Bronchial epithelial cell (primary cell): ENCODE measurements around the gene ADAMTSL2. TPM values are rescaled to one million over a fixed set of nuclear protein-coding genes. Genes with fewer than 3 reads are reported as not detected.

ENCODE experiments used
- DNase-seq: peaks from one replicate; pipeline ENCODE4 v3.0.0-alpha.2; 2010; ENCODE audit warnings: low read depth
- FAIRE-seq: peaks from 2 replicates; lab custom pipeline; 2011; peaks lifted over from hg19 to GRCh38; lab: Jason Lieb, UNC
- H3K27me3 ChIP-seq: 2 replicates; pipeline ENCODE4 v1.5.1; 2011; ENCODE audit warnings: low read length; ENCODE audit not compliant: control insufficient read depth, insufficient read depth
- H3K36me3 ChIP-seq: 2 replicates; pipeline ENCODE4 v1.5.1; 2011; ENCODE audit warnings: low read length; ENCODE audit not compliant: control insufficient read depth, insufficient read depth
- H3K4me3 ChIP-seq: 2 replicates; pipeline ENCODE4 v1.5.1; 2011; ENCODE audit warnings: mild to moderate bottlenecking, low read depth, low read length, control low read depth
- total RNA-seq: library from RNA; depleted of rRNA; stranded (reverse); fragments of >200 nt; gene quantifications from 2 replicates; pipeline ENCODE4 v1.2.1, GENCODE V29; 2014
- TF ChIP-seq, protein P1 (sequence below): IDR thresholded peaks from 2 replicates; pipeline ENCODE4 v1.5.1; 2011; ENCODE audit warnings: mild to moderate bottlenecking, moderate library complexity, low read length, control low read depth, inconsistent platforms; ENCODE audit not compliant: insufficient read depth, severe bottlenecking

ADAMTSL2 gene
- total RNA-seq, 1 donor from 2014 or later: not detected

DNA sequence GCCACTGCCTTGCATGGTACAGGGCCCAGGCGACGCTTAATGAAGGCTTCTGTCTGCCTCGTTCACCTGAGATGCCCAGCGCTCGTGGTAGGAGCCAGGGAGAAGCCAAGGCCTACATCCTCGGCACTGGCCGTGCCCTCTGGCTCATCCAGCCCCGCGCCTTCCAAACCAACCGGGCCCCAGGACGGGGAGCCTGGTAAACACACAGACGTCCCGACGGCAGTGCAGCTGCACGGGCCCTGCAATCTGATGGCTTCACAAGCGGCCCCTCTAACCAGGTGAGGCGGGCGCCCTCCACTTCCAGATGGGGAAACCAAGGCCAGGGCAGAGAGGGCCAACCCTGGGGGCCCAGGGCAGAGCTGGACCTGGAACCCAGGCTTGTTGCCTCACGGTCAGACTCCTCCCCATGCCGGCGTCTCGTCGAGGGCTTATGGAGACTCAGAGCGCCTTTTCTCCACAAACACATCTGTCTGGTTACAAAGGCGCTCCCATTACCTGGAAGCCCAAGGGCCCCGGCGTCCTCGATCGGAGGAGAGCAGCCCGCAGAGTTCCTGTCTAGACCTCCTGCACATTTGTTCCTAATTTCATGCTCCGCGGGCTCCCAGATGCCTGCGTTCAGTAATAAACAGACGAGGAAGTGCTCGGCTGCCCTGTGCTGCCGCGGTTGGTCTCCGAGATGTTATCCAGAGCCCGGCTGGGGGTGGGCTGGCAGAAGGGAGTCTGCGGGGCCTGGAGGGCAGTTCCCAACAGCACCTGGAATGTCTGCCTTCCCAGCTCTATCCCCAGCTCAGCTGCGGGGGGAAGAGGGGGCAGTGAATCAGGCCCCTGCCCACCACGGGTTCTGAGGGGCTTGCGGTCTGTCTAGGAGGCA is 51.2 kb downstream of the ADAMTSL2 start:
- H3K4me3 ChIP-seq: no peak overlapping the region
- FAIRE-seq: no peak
- peaks cover 10% of the 10 kb centered on the region for H3K27me3 ChIP-seq
- H3K36me3 ChIP-seq: no peaks in the 10 kb centered on the region
- TF ChIP-seq, protein P1, sequence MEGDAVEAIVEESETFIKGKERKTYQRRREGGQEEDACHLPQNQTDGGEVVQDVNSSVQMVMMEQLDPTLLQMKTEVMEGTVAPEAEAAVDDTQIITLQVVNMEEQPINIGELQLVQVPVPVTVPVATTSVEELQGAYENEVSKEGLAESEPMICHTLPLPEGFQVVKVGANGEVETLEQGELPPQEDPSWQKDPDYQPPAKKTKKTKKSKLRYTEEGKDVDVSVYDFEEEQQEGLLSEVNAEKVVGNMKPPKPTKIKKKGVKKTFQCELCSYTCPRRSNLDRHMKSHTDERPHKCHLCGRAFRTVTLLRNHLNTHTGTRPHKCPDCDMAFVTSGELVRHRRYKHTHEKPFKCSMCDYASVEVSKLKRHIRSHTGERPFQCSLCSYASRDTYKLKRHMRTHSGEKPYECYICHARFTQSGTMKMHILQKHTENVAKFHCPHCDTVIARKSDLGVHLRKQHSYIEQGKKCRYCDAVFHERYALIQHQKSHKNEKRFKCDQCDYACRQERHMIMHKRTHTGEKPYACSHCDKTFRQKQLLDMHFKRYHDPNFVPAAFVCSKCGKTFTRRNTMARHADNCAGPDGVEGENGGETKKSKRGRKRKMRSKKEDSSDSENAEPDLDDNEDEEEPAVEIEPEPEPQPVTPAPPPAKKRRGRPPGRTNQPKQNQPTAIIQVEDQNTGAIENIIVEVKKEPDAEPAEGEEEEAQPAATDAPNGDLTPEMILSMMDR: no peak
- no peak for DNase-seq

DNA sequence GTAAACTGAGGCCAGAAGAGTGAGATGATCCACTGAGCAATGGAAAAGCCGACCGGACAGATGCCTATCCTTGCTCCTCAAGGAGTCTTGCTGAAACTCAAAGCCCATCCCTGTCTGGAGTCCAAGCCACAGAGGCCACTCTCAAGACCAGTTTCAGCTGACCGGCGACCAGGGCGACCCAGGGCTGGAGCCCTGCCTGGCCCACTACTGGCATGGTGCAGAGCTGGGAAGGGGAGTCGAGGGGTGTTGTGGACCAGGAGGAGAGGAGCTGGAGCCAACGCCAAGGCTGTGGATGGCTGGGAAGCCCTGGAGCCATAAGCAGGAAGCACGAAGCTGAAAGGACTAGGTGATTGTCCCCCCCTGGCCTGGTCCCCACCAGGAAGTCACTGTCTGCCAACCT is 52.5 kb downstream of the ADAMTSL2 start:
- peaks cover 8% of the 10 kb centered on the region for H3K27me3 ChIP-seq
- TF ChIP-seq, protein P1: no peak
- FAIRE-seq (no peak), DNase-seq (no peak)
- no peaks in the 10 kb centered on the region for H3K36me3 ChIP-seq
- no peak overlapping the region for H3K4me3 ChIP-seq

DNA sequence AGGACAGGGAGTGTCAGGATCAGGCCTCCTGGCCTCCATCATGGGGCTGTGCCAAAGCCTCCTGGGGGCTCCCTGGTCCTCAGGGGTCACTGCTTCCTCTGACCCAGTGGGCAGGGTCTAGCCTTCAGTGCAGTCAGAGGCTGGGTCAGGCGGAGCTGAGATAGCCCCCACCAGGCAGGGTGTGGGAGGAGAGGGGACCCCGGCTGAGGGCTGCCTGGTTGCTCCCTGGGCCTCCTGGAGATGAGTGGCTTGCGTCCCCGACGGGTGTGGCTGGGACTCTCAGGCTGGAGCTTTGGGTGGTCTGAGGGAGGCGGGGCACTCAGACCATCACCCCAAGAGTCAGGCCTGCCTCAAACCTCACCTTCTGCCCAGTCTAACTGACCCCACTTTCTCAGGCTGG is 53.0 kb downstream of the ADAMTSL2 start:
- Histone ChIP-seq H3K27me3 (peaks cover 8% of the 10 kb centered on the region), H3K4me3 (no peak overlapping the region), H3K36me3 (no peaks in the 10 kb centered on the region)
- TF ChIP-seq, protein P1: no peak
- FAIRE-seq: no peak
- DNase-seq: no peak

DNA sequence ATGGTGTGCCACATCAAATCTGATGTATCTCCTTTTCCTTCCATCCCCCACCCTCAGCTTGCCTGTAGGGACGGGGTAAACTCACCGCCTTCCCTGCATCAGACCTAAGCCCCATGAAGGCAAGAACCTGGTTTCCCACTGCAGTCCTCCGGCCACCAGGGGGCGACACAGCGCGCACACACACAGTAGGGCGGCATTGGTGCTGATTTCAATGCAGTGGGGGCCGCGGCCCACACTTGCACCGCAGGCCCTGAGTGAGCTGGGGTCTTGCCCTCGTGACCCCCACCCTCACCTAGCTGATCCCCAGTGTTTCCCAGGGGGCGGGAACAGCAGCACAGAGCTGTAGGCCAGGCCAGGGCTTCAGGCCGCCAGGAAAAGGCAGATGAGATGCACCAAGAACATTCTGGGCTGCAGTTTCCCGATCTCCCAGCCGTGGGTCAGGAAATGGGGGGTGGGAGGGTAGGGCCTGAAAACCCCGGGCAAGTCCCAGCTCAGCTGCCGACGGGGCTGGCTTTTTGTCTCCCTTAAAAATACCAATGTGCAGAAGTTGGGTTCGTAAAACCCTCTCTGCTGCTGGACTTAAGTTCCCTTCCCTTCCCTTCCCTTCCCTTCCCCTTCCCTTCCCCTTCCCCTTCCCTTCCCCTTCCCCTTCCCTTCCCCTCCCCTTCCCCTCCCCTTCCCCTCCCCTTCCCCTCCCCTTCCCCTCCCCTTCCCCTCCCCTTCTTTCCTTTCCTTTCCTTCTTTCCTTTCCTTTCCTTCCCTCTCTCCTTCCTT is 55.1 kb downstream of the ADAMTSL2 start:
- DNase-seq: no peak
- H3K4me3 ChIP-seq: no peak overlapping the region
- no peaks in the 10 kb centered on the region for H3K36me3 ChIP-seq
- TF ChIP-seq, protein P1: no peak
- peaks cover 6% of the 10 kb centered on the region for H3K27me3 ChIP-seq
- FAIRE-seq: no peak

DNA sequence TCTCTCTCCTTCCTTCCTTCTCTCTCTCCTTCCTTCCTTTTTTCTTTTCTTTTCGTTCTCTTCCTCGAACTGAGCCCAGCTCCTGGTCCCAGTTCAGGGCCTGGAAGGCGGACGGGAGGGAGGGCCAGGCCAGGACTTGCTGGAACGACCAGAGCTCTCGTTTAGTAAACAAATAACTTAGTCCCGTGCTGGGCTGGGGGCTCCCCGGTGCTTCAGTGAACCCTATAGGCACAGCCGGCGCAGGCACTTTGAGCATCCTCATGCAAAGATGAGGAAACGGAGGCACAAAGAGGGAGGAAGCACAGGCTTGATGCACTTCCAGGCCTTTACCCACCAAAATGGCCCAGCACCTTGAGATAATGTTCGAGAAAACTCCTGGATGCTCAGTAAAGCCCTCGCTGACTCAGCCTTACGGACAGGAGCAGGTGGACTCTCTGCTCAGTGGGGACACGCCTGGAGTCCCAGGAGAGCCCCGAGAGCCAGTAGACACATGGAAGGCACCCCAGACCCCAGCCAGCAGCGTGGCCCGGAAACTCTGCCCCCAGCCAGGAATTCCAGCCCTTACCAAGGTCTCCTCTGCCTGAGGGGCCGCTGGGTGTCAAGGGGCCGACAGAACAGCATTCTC is 55.8 kb downstream of the ADAMTSL2 start:
- DNase-seq: no peak
- Histone ChIP-seq H3K36me3 (no peaks in the 10 kb centered on the region), H3K4me3 (no peak overlapping the region), H3K27me3 (peaks cover 3% of the 10 kb centered on the region)
- no peak for FAIRE-seq
- TF ChIP-seq, protein P1: no peak
